ENCODE data around the gene MAP4K4. TPM values are rescaled to one million over a fixed set of nuclear protein-coding genes. Genes with fewer than 3 reads are reported as not detected.

The MAP4K4 gene
- total RNA-seq, 1 experiment from 2014 or later, result 132 TPM

GRCh38 chr2:101779190-101779589 lies 81.7 kb downstream of the MAP4K4 start:
- Histone ChIP-seq H3K14ac (ENCODE audit: insufficient read depth, low read length) (no peak overlapping the region), H3K23ac (ENCODE audit: insufficient read length, low read depth, low read length) (no peak overlapping the region), H2BK12ac (ENCODE audit: insufficient read length, low read depth, low read length) (no peak overlapping the region), H3K4me2 (ENCODE audit: insufficient read depth, insufficient read length, low read length) (no peak overlapping the region), H3K27me3 (ENCODE audit: insufficient read depth, low read length) (no peaks in the 10 kb centered on the region), H4K91ac (ENCODE audit: insufficient read length, low read depth, low read length) (no peak overlapping the region), H4K5ac (ENCODE audit: insufficient read length, low read depth, low read length) (no peak overlapping the region), H2AK5ac (ENCODE audit: insufficient read length, low read length) (no peak overlapping the region), H3K18ac (ENCODE audit: insufficient read length, low read depth, low read length) (no peak overlapping the region), H3K27ac (ENCODE audit: insufficient read length, low read depth, low read length) (no peak overlapping the region), H2BK5ac (ENCODE audit: insufficient read length, low read length) (no peak overlapping the region), H2BK20ac (ENCODE audit: low read depth, low read length, poor library complexity, severe bottlenecking) (no peak overlapping the region), H3K9me3 (ENCODE audit: control insufficient read depth, low read depth, low read length) (no peaks in the 10 kb centered on the region), H2BK120ac (ENCODE audit: low read depth, low read length, poor library complexity, severe bottlenecking) (no peak overlapping the region), H3K4ac (ENCODE audit: low read depth, low read length) (no peak overlapping the region), H4K20me1 (ENCODE audit: control insufficient read depth, insufficient read depth, insufficient read length) (peaks cover 2% of the 10 kb centered on the region), H3K56ac (ENCODE audit: insufficient read length, low read depth, low read length) (no peak overlapping the region), H4K8ac (replicated peaks; ENCODE audit: insufficient read length, low read depth, low read length) (no peak overlapping the region), H2BK15ac (ENCODE audit: low read depth, low read length) (no peak overlapping the region), H3K4me1 (ENCODE audit: insufficient read depth, low read length) (peaks cover 26% of the 10 kb centered on the region), H2AFZ (ENCODE audit: low read length) (no peak overlapping the region), H3K23me2 (ENCODE audit: insufficient read length, low read depth, low read length, poor library complexity, severe bottlenecking) (no peaks in the 10 kb centered on the region), H3T11ph (ENCODE audit: low read length) (no peak overlapping the region), H3K9ac (ENCODE audit: extremely low read depth, insufficient read length, low read length) (no peak overlapping the region), H3K79me2 (ENCODE audit: insufficient read depth, low read length) (peaks cover 52% of the 10 kb centered on the region; the same call in 1 of the 2 replicates), H3K79me1 (ENCODE audit: insufficient read depth, low read depth, low read length, poor library complexity, severe bottlenecking) (peaks cover 10% of the 10 kb centered on the region)
- no peak for DNase-seq
- H3K27ac Mint-ChIP-seq, result peak overlapping the region in 1 of 3 experiments; percentile 49; a peak in 1 of 7 replicates
- no CpG with 5 or more reads among the region's 1 CpG for WGBS (ENCODE audit: extremely low coverage, insufficient read length, low lambda C conversion rate)
- H3K36me3 Mint-ChIP-seq (ENCODE audit: insufficient read depth in 1 of 3, low read depth in 3 of 3), result peaks cover 0 to 4% (median 0%) of the 10 kb centered on the region in 3 experiments; a peak in 1 of 7 replicates
- no peaks in the 10 kb centered on the region for H3K9me3 Mint-ChIP-seq
- no peak for TF ChIP-seq CTCF (conservative IDR thresholded peaks at IDR 0.05)
- H3K4me1 Mint-ChIP-seq, result peaks cover 71 to 78% of the 10 kb centered on the region in 2 experiments
- H3K4me3 Mint-ChIP-seq, result no peak overlapping the region
- H3K27me3 Mint-ChIP-seq (ENCODE audit: low read depth), result no peaks in the 10 kb centered on the region

All from H9 (cell line).